SH-SY5Y (cell line): ENCODE measurements around the gene MT1H.

ENCODE experiments used
- GATA2 ChIP-seq: IDR thresholded peaks from 2 replicates; pipeline ENCODE4 v1.6.1; 2011; ENCODE audit warnings: mild to moderate bottlenecking, low read depth, low read length
- GATA3 ChIP-seq: IDR thresholded peaks from 2 replicates; pipeline ENCODE4 v1.6.1; 2011; ENCODE audit warnings: low read depth, mild to moderate bottlenecking, low read length, moderate library complexity

DNA sequence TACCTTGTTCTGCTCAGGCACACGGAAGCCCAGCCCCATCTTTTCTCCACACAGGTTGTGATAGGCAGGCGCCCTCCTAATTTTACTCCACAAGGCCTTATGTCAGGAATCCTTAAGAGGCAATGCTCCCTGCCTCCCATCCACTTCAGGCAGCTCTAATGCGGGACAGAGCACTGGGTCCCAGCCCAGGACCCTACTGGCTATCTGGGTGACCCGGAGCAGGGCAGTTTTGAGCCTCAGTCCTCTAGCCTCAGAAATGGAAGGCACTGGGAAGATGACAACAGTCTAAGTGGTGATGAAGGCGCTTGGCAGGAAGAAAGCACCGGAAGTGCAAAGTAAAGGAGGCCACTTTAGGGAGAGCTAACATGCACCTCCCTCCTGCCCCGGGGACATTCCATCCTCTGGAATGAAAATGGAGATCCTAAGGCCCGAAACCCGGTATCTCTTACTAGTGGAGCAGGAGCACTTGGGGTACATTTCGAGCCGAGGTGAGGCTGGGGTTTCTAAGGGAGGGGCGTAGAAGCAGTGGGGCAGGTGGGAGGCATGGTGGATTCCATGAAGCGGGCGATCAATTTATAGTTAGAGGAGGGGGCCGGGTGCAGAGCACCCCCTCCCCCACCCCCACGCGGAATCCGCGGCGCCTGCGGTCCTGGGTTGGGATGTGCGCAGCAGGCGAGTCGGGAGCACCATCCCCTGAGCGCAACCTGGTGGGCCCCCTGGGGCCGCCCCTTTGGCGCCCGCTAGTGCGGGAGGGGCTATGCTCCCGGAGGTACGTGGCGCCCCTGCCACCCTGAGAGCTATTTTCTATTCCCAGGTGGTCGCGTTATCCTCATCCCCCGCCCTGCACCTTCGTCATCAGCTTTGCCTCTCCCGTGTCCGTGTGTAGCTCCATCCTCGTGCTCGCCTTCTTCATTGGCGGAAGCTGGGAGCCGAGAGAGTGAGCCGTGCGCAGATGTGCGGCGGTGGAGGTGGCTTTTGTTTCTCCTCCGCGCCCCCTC lies 7.0 kb upstream of the MT1H start:
- TF ChIP-seq GATA2 (no peak), GATA3 (no peak)
